GM23338 (cell line): ENCODE data around the gene SYNPO2. TPM values are rescaled to one million over a fixed set of nuclear protein-coding genes. Genes with fewer than 3 reads are reported as not detected.

Source experiments
- ATAC-seq: fragments of 200-7000 bp; cut with Tn5 transposase; 3 replicates; pipeline ENCODE4 v1.9.1; 2020
- DNase-seq: peaks from one replicate; pipeline ENCODE4 v3.0.0-alpha.2; 2015; ENCODE audit warnings: low spot score
- H2AFZ ChIP-seq: fragments of 200-600 bp; sonication (generic); 2 replicates; pipeline ENCODE4 v1.8.0; 2016; ENCODE audit warnings: antibody characterized with exemption, mild to moderate bottlenecking, moderate library complexity
- H3F3A ChIP-seq: fragments of 200-600 bp; sonication (generic); replicated peaks from 2 replicates; pipeline ENCODE4 v1.8.0; 2017; ENCODE audit warnings: antibody characterized with exemption, mixed run types, low read depth
- H3K27ac ChIP-seq: fragments of 200-600 bp; sonication (generic); 2 replicates; pipeline ENCODE4 v1.6.1; 2016; ENCODE audit warnings: low read depth
- H3K27me3 ChIP-seq: fragments of 200-600 bp; sonication (generic); 2 replicates; pipeline ENCODE4 v1.8.0; 2016; ENCODE audit warnings: mild to moderate bottlenecking, mixed run types, moderate library complexity; ENCODE audit not compliant: insufficient read depth
- H3K36me3 ChIP-seq: fragments of 200-600 bp; sonication (generic); 2 replicates; pipeline ENCODE4 v1.8.0; 2016; ENCODE audit warnings: mild to moderate bottlenecking; ENCODE audit not compliant: insufficient read depth
- H3K4me1 ChIP-seq: fragments of 200-600 bp; sonication (generic); 2 replicates; pipeline ENCODE4 v1.8.0; 2016; ENCODE audit warnings: mild to moderate bottlenecking, moderate library complexity; ENCODE audit not compliant: insufficient read depth
- H3K4me2 ChIP-seq: fragments of 200-600 bp; sonication (generic); 2 replicates; pipeline ENCODE4 v1.7.1; 2017; ENCODE audit warnings: mixed run types
- H3K4me3 ChIP-seq: fragments of 200-600 bp; sonication (generic); 2 replicates; pipeline ENCODE4 v1.6.1; 2016; ENCODE audit warnings: mixed run types
- H3K79me2 ChIP-seq: fragments of 200-600 bp; sonication (generic); replicated peaks from 2 replicates; pipeline ENCODE4 v1.8.0; 2017; ENCODE audit warnings: mild to moderate bottlenecking; ENCODE audit not compliant: insufficient read depth
- H3K9me2 ChIP-seq: fragments of 200-600 bp; sonication (generic); 2 replicates; pipeline ENCODE4 v1.8.0; 2017; ENCODE audit not compliant: insufficient read depth
- H4K20me1 ChIP-seq: fragments of 200-600 bp; sonication (generic); replicated peaks from 2 replicates; pipeline ENCODE4 v1.8.0; 2017; ENCODE audit warnings: mild to moderate bottlenecking; ENCODE audit not compliant: insufficient read depth
- H3K27ac Mint-ChIP-seq: 2 replicates; pipeline ENCODE4 v1.8.0; 2020; ENCODE audit warnings: inconsistent platforms, mild to moderate bottlenecking, moderate library complexity, mixed read lengths
- H3K27me3 Mint-ChIP-seq: 3 replicates; pipeline ENCODE4 v1.8.0; 2022; ENCODE audit warnings: low read depth, mild to moderate bottlenecking, moderate library complexity, mixed read lengths, inconsistent platforms; ENCODE audit not compliant: insufficient read depth, poor library complexity
- H3K36me3 Mint-ChIP-seq: 3 replicates; pipeline ENCODE4 v1.8.0; 2021; ENCODE audit warnings: low read depth, mild to moderate bottlenecking, inconsistent platforms, moderate library complexity, mixed read lengths
- H3K4me1 Mint-ChIP-seq: 3 replicates; pipeline ENCODE4 v1.8.0; 2020; ENCODE audit warnings: mild to moderate bottlenecking, inconsistent platforms, mixed read lengths
- H3K4me3 Mint-ChIP-seq: 3 replicates; pipeline ENCODE4 v1.8.0; 2021; ENCODE audit warnings: moderate library complexity, mild to moderate bottlenecking, inconsistent platforms, mixed read lengths
- H3K9me3 Mint-ChIP-seq: 3 replicates; pipeline ENCODE4 v1.8.0; 2020; ENCODE audit warnings: moderate library complexity, mild to moderate bottlenecking, inconsistent platforms, mixed read lengths
- CREB1 ChIP-seq: fragments of 250-450 bp; sonication (Bioruptor Pico); IDR thresholded peaks from 2 replicates; pipeline ENCODE4 v1.5.0; 2020; ENCODE audit warnings: low read depth, mild to moderate bottlenecking, moderate library complexity
- CTCF ChIP-seq, 2 experiments: fragments of 200-600 bp in 1 of 2; sonication (generic) in 1 of 2; conservative IDR thresholded peaks; 2 replicates each; pipeline versions ENCODE4 v1.5.1 to v1.6.1; 2016 to 2017; ENCODE audit warnings: antibody characterized with exemption in 2 of 2, low read depth in 2 of 2, mild to moderate bottlenecking in 2 of 2, moderate library complexity in 1 of 2
- EZH2 ChIP-seq: fragments of 200-600 bp; sonication (generic); IDR thresholded peaks from one replicate; pipeline ENCODE4 v1.8.0; 2017; ENCODE audit warnings: antibody characterized with exemption, mild to moderate bottlenecking, low read depth; ENCODE audit not compliant: unreplicated experiment
- EZH2phosphoT487 ChIP-seq: fragments of 200-600 bp; sonication (generic); IDR thresholded peaks from one replicate; pipeline ENCODE4 v1.8.1; 2018; ENCODE audit warnings: antibody characterized with exemption; ENCODE audit not compliant: unreplicated experiment
- JUNB ChIP-seq: IDR thresholded peaks from one replicate; pipeline ENCODE4 v1.6.1; 2016; ENCODE audit warnings: antibody characterized with exemption; ENCODE audit not compliant: unreplicated experiment
- NANOG ChIP-seq: IDR thresholded peaks from 2 replicates; pipeline ENCODE4 v1.6.1; 2016; ENCODE audit warnings: antibody characterized with exemption, borderline replicate concordance
- STAT1 ChIP-seq: IDR thresholded peaks from one replicate; pipeline ENCODE4 v1.6.1; 2016; ENCODE audit warnings: antibody characterized with exemption; ENCODE audit not compliant: unreplicated experiment
- ZNF114 ChIP-seq: fragments of 250-450 bp; sonication (Bioruptor Pico); IDR thresholded peaks from 2 replicates; pipeline ENCODE4 v1.5.0; 2020; ENCODE audit warnings: mild to moderate bottlenecking, moderate library complexity
- ZNF331 ChIP-seq: fragments of 250-450 bp; sonication (Bioruptor Pico); IDR thresholded peaks from 2 replicates; pipeline ENCODE4 v1.5.0; 2020; ENCODE audit warnings: low read depth, mild to moderate bottlenecking, moderate library complexity
- polyA plus RNA-seq: library from polyadenylated mRNA; unstranded; fragments of >200 nt; fragmentation: Nextera tagmentation; extraction: Ambion mirVana; gene quantifications from 2 replicates; pipeline ENCODE4 v1.2.1, GENCODE V29; 2016
- total RNA-seq: library from RNA; depleted of rRNA; stranded (reverse); fragments of >200 nt; shearing (Covaris generic); gene quantifications from 2 replicates; pipeline ENCODE4 v1.2.3, GENCODE V29; 2014
- TF ChIP-seq, protein P1 (sequence below): fragments of 250-450 bp; sonication (Bioruptor Pico); IDR thresholded peaks from 2 replicates; pipeline ENCODE4 v1.5.0; 2020; ENCODE audit warnings: mild to moderate bottlenecking, moderate library complexity

The SYNPO2 gene
- total and polyA plus RNA-seq, 2 experiments from 2014 or later: 2.1 to 3.4 TPM

- H3K9me3 Mint-ChIP-seq: no peaks in the 10 kb centered on the region; the same call in 2 of the 3 replicates
- no peaks in the 10 kb centered on the region for H3F3A ChIP-seq
- no peak overlapping the region for H3K4me3 ChIP-seq
- H3K27ac Mint-ChIP-seq: no peak overlapping the region
- no peak overlapping the region for H3K27ac ChIP-seq
- H2AFZ ChIP-seq: no peak overlapping the region
- H3K4me2 ChIP-seq: no peak overlapping the region
- no peaks in the 10 kb centered on the region for H3K27me3 ChIP-seq
- H3K36me3 Mint-ChIP-seq: no peaks in the 10 kb centered on the region
- no peaks in the 10 kb centered on the region for H3K36me3 ChIP-seq
- H3K4me1 Mint-ChIP-seq: peaks cover 11% of the 10 kb centered on the region
- TF ChIP-seq JUNB: no peak
- TF ChIP-seq, protein P1, sequence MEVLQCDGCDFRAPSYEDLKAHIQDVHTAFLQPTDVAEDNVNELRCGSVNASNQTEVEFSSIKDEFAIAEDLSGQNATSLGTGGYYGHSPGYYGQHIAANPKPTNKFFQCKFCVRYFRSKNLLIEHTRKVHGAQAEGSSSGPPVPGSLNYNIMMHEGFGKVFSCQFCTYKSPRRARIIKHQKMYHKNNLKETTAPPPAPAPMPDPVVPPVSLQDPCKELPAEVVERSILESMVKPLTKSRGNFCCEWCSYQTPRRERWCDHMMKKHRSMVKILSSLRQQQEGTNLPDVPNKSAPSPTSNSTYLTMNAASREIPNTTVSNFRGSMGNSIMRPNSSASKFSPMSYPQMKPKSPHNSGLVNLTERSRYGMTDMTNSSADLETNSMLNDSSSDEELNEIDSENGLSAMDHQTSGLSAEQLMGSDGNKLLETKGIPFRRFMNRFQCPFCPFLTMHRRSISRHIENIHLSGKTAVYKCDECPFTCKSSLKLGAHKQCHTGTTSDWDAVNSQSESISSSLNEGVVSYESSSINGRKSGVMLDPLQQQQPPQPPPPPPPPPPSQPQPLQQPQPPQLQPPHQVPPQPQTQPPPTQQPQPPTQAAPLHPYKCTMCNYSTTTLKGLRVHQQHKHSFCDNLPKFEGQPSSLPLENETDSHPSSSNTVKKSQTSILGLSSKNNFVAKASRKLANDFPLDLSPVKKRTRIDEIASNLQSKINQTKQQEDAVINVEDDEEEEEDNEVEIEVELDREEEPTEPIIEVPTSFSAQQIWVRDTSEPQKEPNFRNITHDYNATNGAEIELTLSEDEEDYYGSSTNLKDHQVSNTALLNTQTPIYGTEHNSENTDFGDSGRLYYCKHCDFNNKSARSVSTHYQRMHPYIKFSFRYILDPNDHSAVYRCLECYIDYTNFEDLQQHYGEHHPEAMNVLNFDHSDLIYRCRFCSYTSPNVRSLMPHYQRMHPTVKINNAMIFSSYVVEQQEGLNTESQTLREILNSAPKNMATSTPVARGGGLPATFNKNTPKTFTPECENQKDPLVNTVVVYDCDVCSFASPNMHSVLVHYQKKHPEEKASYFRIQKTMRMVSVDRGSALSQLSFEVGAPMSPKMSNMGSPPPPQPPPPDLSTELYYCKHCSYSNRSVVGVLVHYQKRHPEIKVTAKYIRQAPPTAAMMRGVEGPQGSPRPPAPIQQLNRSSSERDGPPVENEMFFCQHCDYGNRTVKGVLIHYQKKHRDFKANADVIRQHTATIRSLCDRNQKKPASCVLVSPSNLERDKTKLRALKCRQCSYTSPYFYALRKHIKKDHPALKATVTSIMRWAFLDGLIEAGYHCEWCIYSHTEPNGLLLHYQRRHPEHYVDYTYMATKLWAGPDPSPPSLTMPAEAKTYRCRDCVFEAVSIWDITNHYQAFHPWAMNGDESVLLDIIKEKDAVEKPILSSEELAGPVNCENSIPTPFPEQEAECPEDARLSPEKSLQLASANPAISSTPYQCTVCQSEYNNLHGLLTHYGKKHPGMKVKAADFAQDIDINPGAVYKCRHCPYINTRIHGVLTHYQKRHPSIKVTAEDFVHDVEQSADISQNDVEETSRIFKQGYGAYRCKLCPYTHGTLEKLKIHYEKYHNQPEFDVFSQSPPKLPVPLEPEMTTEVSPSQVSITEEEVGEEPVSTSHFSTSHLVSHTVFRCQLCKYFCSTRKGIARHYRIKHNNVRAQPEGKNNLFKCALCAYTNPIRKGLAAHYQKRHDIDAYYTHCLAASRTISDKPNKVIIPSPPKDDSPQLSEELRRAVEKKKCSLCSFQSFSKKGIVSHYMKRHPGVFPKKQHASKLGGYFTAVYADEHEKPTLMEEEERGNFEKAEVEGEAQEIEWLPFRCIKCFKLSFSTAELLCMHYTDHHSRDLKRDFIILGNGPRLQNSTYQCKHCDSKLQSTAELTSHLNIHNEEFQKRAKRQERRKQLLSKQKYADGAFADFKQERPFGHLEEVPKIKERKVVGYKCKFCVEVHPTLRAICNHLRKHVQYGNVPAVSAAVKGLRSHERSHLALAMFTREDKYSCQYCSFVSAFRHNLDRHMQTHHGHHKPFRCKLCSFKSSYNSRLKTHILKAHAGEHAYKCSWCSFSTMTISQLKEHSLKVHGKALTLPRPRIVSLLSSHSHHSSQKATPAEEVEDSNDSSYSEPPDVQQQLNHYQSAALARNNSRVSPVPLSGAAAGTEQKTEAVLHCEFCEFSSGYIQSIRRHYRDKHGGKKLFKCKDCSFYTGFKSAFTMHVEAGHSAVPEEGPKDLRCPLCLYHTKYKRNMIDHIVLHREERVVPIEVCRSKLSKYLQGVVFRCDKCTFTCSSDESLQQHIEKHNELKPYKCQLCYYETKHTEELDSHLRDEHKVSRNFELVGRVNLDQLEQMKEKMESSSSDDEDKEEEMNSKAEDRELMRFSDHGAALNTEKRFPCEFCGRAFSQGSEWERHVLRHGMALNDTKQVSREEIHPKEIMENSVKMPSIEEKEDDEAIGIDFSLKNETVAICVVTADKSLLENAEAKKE (CRISPR knock-in tag): no peak
- no peak for TF ChIP-seq NANOG
- no peak for TF ChIP-seq ZNF331
- TF ChIP-seq STAT1: no peak
- no peak for TF ChIP-seq EZH2phosphoT487
- no peak for TF ChIP-seq EZH2
- TF ChIP-seq ZNF114 (CRISPR knock-in tag): no peak
- TF ChIP-seq CTCF (conservative IDR thresholded peaks at IDR 0.05; ENCODE audit: low read depth in 2 of 2): no peak
- TF ChIP-seq CREB1: no peak
- ATAC-seq: no peak
- H3K4me3 Mint-ChIP-seq: no peak overlapping the region
- no peaks in the 10 kb centered on the region for H4K20me1 ChIP-seq
- H3K9me2 ChIP-seq: peaks cover 9% of the 10 kb centered on the region
- H3K79me2 ChIP-seq: no peaks in the 10 kb centered on the region
- DNase-seq: no peak
- no peaks in the 10 kb centered on the region for H3K27me3 Mint-ChIP-seq
- peaks cover 11% of the 10 kb centered on the region for H3K4me1 ChIP-seq
Measured at GRCh38 chr4:118992149-118992548, 103.5 kb downstream of the SYNPO2 start.
